Testis (tissue), 2 donors: ENCODE results near the gene C5orf47.

Experiments used
- POLR2A ChIP-seq: fragments of 450-650 bp; IDR thresholded peaks from one replicate; pipeline ENCODE4 v1.6.1; 2017; ENCODE audit warnings: antibody characterized with exemption, mild to moderate bottlenecking, moderate library complexity
- TF ChIP-seq, protein P1 (sequence below), 3 experiments: fragments of 450-650 bp in 2 of 3; fragments of 200-600 bp in 1 of 3; sonication (generic) in 1 of 3; IDR thresholded peaks; one replicate each; pipeline ENCODE4 v1.5.1; 2016 to 2019; ENCODE audit warnings: antibody characterized with exemption in 3 of 3, mild to moderate bottlenecking in 2 of 3, moderate library complexity in 1 of 3

DNA sequence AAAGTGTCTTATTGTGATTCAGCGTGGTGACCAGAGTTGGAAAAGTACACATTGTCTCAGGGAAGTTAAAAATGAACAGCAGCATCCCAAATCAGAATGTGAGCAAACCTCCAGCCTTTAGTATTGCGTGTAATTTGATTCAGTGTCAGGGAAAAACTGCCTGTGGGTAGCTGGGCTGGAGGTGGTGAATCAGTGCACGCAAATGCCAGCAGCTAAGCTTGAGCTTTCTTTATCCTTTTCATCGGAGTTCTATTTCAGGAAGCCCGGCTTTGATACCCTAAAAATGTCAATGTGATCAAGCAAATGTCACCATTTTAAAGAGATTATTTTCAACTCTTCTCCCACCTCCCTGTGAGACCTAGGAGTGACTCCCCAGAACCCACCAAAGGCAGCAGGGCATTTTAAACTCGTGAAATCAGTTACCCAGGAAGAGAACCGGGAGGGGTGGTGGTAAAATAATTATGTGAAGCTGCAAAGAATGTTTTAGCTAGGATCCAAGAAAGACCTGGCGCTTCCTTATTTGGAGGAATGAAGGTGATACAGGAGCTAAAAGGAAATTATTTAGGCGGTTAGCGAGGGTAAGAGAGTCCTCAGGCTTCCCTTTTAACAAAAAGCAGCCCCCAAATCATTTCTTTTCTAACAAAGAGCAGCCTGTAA lies 25.7 kb upstream of the C5orf47 start:
- TF ChIP-seq POLR2A, result no peak
- TF ChIP-seq, protein P1, sequence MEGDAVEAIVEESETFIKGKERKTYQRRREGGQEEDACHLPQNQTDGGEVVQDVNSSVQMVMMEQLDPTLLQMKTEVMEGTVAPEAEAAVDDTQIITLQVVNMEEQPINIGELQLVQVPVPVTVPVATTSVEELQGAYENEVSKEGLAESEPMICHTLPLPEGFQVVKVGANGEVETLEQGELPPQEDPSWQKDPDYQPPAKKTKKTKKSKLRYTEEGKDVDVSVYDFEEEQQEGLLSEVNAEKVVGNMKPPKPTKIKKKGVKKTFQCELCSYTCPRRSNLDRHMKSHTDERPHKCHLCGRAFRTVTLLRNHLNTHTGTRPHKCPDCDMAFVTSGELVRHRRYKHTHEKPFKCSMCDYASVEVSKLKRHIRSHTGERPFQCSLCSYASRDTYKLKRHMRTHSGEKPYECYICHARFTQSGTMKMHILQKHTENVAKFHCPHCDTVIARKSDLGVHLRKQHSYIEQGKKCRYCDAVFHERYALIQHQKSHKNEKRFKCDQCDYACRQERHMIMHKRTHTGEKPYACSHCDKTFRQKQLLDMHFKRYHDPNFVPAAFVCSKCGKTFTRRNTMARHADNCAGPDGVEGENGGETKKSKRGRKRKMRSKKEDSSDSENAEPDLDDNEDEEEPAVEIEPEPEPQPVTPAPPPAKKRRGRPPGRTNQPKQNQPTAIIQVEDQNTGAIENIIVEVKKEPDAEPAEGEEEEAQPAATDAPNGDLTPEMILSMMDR (IDR thresholded peaks at IDR 0.05), result no peak
